C4-2B (cell line): ENCODE data around the gene FAM222A.

Experiments used
- ZFX ChIP-seq: fragments of 450-650 bp; IDR thresholded peaks from 2 replicates; pipeline ENCODE4 v1.6.1; 2017
- TF ChIP-seq, protein P1 (sequence below): fragments of 450-650 bp; conservative IDR thresholded peaks from 2 replicates; pipeline ENCODE4 v1.5.1; 2017; ENCODE audit warnings: mild to moderate bottlenecking

DNA sequence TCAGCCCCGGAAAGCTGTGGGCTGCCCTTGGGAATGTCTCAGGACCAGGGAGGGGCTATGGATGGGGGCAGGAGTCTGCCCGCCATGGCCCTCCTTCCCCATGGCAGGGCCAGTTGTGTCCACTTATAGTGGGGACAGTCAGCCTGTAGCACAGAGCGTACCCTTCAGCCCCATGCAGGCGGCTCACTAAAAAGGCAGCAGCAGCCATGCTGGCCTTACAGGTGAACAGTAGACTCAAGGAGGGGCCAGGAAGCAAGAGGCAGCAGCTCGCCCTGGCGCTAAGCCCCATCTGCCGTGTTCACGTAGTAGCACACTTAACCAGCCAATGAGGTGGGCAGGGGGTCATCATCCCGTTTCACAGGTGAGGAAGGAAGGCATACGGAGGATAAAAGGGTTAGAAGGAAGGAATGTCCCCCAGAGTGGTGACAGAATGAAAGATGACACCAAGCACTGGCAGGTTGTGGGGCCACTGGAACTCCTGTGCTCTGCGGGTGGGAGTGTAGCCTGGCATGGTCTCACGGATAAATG is 52.7 kb downstream of the FAM222A start:
- TF ChIP-seq, protein P1, sequence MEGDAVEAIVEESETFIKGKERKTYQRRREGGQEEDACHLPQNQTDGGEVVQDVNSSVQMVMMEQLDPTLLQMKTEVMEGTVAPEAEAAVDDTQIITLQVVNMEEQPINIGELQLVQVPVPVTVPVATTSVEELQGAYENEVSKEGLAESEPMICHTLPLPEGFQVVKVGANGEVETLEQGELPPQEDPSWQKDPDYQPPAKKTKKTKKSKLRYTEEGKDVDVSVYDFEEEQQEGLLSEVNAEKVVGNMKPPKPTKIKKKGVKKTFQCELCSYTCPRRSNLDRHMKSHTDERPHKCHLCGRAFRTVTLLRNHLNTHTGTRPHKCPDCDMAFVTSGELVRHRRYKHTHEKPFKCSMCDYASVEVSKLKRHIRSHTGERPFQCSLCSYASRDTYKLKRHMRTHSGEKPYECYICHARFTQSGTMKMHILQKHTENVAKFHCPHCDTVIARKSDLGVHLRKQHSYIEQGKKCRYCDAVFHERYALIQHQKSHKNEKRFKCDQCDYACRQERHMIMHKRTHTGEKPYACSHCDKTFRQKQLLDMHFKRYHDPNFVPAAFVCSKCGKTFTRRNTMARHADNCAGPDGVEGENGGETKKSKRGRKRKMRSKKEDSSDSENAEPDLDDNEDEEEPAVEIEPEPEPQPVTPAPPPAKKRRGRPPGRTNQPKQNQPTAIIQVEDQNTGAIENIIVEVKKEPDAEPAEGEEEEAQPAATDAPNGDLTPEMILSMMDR: no peak
- no peak for TF ChIP-seq ZFX
